OCI-LY1 (cell line): ENCODE measurements around the gene BOLA2B.

Experiments
- H2AFZ ChIP-seq: fragments of 200-600 bp; sonication (generic), shearing (Covaris generic); 2 replicates; pipeline ENCODE4 v1.6.0; 2014; ENCODE audit warnings: antibody characterized with exemption, mild to moderate bottlenecking, low read length
- H3F3A ChIP-seq: fragments of 200-600 bp; sonication (generic), shearing (Covaris generic); 2 replicates; pipeline ENCODE4 v1.6.0; 2014; ENCODE audit warnings: mild to moderate bottlenecking, antibody characterized with exemption, low read length, moderate library complexity; ENCODE audit not compliant: insufficient read depth
- H3K27ac ChIP-seq: fragments of 200-600 bp; sonication (generic); 2 replicates; pipeline ENCODE4 v1.5.1; 2014; ENCODE audit warnings: low read length, mixed run types, mild to moderate bottlenecking, low read depth; ENCODE audit not compliant: poor library complexity, severe bottlenecking
- H3K27me3 ChIP-seq: fragments of 200-600 bp; sonication (generic); 2 replicates; pipeline ENCODE4 v1.6.0; 2014; ENCODE audit warnings: antibody characterized with exemption, mild to moderate bottlenecking, low read length, moderate library complexity; ENCODE audit not compliant: insufficient read depth
- H3K36me3 ChIP-seq: fragments of 200-600 bp; sonication (generic); 2 replicates; pipeline ENCODE4 v1.6.1; 2014; ENCODE audit warnings: mild to moderate bottlenecking, antibody characterized with exemption, low read length, moderate library complexity, mixed read lengths; ENCODE audit not compliant: insufficient read depth
- H3K4me1 ChIP-seq: fragments of 200-600 bp; sonication (generic); 2 replicates; pipeline ENCODE4 v1.5.1; 2014; ENCODE audit warnings: mild to moderate bottlenecking, low read length, moderate library complexity; ENCODE audit not compliant: insufficient read depth, severe bottlenecking
- H3K4me2 ChIP-seq: fragments of 200-600 bp; sonication (generic), shearing (Covaris generic); 2 replicates; pipeline ENCODE4 v1.6.1; 2014; ENCODE audit warnings: low read length
- H3K4me3 ChIP-seq: fragments of 200-600 bp; sonication (generic); 2 replicates; pipeline ENCODE4 v1.5.1; 2014; ENCODE audit warnings: low read length, low read depth, mild to moderate bottlenecking, mixed read lengths; ENCODE audit not compliant: poor library complexity, severe bottlenecking
- H3K79me2 ChIP-seq: fragments of 200-600 bp; shearing (Covaris generic); 2 replicates; pipeline ENCODE4 v1.6.1; 2016; ENCODE audit warnings: mixed run types, low read length, mixed read lengths; ENCODE audit not compliant: insufficient read depth
- H3K9ac ChIP-seq: fragments of 200-600 bp; sonication (generic), shearing (Covaris generic); 2 replicates; pipeline ENCODE4 v1.6.1; 2014; ENCODE audit warnings: mild to moderate bottlenecking, low read length, mixed read lengths
- H3K9me2 ChIP-seq: fragments of 200-600 bp; sonication (generic), shearing (Covaris generic); 2 replicates; pipeline ENCODE4 v1.6.1; 2014; ENCODE audit warnings: low read depth, mild to moderate bottlenecking, low read length, mixed read lengths
- H3K9me3 ChIP-seq: fragments of 200-600 bp; shearing (Covaris generic); 2 replicates; pipeline ENCODE4 v1.6.1; 2014; ENCODE audit warnings: low read length, mixed read lengths
- H4K20me1 ChIP-seq: fragments of 200-600 bp; sonication (generic), shearing (Covaris generic); 2 replicates; pipeline ENCODE4 v1.6.0; 2016; ENCODE audit warnings: mild to moderate bottlenecking, low read length; ENCODE audit not compliant: insufficient read depth
- CTCF ChIP-seq: fragments of 200-600 bp; sonication (generic), shearing (Covaris generic); IDR thresholded peaks from 2 replicates; pipeline ENCODE4 v1.5.1; 2017; ENCODE audit warnings: mild to moderate bottlenecking, antibody characterized with exemption, low read length, moderate library complexity, mixed read lengths
- EZH2 ChIP-seq: fragments of 200-600 bp; sonication (generic), shearing (Covaris generic); IDR thresholded peaks from 2 replicates; pipeline ENCODE4 v1.8.0; 2017; ENCODE audit warnings: borderline replicate concordance, mixed run types, mild to moderate bottlenecking, antibody characterized with exemption, low read length, moderate library complexity, mixed read lengths

The BOLA2B gene

GRCh38 chr16:30149250-30149930 is 44.1 kb downstream of the BOLA2B start:
- Histone ChIP-seq H3K4me3 (no peak overlapping the region), H4K20me1 (no peaks in the 10 kb centered on the region), H3K79me2 (no peaks in the 10 kb centered on the region), H3K4me2 (no peak overlapping the region), H3K9ac (no peak overlapping the region), H3K27me3 (no peaks in the 10 kb centered on the region), H3K27ac (no peak overlapping the region), H3K9me3 (0 out of 2 replicates have a peak, but pooled peaks cover 6% of the 10 kb centered on the region), H3K9me2 (no peaks in the 10 kb centered on the region), H2AFZ (no peak overlapping the region), H3K36me3 (no peaks in the 10 kb centered on the region), H3K4me1 (no peaks in the 10 kb centered on the region), H3F3A (no peaks in the 10 kb centered on the region)
- TF ChIP-seq EZH2 (no peak), CTCF (no peak)

DNA sequence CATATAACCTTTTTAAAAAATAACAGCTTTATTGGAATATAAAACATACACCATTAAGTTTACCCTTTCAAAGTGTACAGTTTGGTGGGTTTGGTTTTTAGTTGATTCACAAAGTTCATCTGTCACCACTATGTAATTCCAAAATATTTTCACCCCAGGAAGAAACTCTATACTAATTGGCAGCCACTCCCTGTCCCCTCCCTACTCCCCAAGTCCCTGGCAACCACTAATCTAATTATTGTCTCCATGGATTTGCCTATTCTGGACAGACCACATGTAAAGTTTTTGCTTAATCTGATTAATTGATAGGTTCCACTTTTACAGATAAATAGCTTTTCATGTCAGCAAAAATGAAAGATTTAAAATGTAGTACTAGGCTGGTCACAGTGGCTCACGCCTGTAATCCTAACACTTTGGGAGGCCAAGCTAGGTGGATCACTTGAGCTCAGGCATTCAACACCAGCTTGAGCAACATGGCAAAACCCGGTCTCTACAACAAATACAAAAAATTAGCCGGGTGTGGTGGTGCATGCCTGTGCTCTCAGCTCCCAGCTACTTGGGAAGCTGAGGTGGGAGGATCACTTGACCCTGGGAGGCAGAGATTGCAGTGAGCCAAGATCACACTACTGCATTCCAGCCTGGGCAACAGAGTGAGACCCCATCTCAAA is 45.5 kb downstream of the BOLA2B start:
- H3K36me3 ChIP-seq: no peaks in the 10 kb centered on the region
- H4K20me1 ChIP-seq: no peaks in the 10 kb centered on the region
- H3K9ac ChIP-seq: no peak overlapping the region
- no peak overlapping the region for H3K4me3 ChIP-seq
- 0 out of 2 replicates have a peak, but pooled peaks cover 6% of the 10 kb centered on the region for H3K9me3 ChIP-seq
- no peak overlapping the region for H3K4me2 ChIP-seq
- H3K4me1 ChIP-seq: no peaks in the 10 kb centered on the region
- no peak overlapping the region for H3K27ac ChIP-seq
- H3K79me2 ChIP-seq: no peaks in the 10 kb centered on the region
- no peaks in the 10 kb centered on the region for H3K27me3 ChIP-seq
- H2AFZ ChIP-seq: no peak overlapping the region
- H3K9me2 ChIP-seq: no peaks in the 10 kb centered on the region
- H3F3A ChIP-seq: no peaks in the 10 kb centered on the region
- TF ChIP-seq CTCF: no peak

DNA sequence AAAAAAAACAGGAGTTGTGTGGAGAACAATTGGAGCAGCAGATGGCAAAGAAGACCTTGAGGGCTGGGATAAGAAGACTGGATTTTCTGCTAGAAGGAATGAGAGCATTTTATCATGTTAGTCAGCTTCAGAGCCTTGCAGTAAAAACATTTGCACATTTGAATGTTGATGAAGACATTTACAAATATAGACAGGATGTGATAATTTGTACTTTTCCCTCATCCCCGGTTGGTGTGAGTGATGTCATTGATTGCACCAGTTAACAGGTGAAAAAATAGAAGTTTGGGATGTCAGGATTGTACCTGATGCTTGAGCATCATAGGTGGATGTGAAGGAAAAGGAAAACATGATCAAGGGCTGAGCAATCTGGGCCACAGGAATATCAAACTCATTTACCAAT is 47.8 kb downstream of the BOLA2B start:
- H3K27me3 ChIP-seq: no peaks in the 10 kb centered on the region
- H3F3A ChIP-seq: no peaks in the 10 kb centered on the region
- no peak for TF ChIP-seq CTCF
- no peak for TF ChIP-seq EZH2
- H3K9ac ChIP-seq: no peak overlapping the region
- H3K4me1 ChIP-seq: no peaks in the 10 kb centered on the region
- H2AFZ ChIP-seq: no peak overlapping the region
- H4K20me1 ChIP-seq: no peaks in the 10 kb centered on the region
- no peak overlapping the region for H3K4me3 ChIP-seq
- no peak overlapping the region for H3K4me2 ChIP-seq
- H3K9me3 ChIP-seq: 0 out of 2 replicates have a peak, but pooled peaks cover 6% of the 10 kb centered on the region
- no peaks in the 10 kb centered on the region for H3K9me2 ChIP-seq
- no peaks in the 10 kb centered on the region for H3K79me2 ChIP-seq
- no peaks in the 10 kb centered on the region for H3K36me3 ChIP-seq
- H3K27ac ChIP-seq: no peak overlapping the region
